Kidney capillary endothelial cell (primary cell): Measurements from ENCODE around the gene SLC25A33.
"Not testable (repeated sequence)": the region's sequence is repeated elsewhere in the genome, so short reads cannot be mapped to it uniquely, and the experiment has no call there.

Experiments
- DNase-seq: peaks from one replicate; pipeline ENCODE4 v3.0.0-alpha.2; 2018; ENCODE audit warnings: low spot score

The SLC25A33 gene

DNA sequence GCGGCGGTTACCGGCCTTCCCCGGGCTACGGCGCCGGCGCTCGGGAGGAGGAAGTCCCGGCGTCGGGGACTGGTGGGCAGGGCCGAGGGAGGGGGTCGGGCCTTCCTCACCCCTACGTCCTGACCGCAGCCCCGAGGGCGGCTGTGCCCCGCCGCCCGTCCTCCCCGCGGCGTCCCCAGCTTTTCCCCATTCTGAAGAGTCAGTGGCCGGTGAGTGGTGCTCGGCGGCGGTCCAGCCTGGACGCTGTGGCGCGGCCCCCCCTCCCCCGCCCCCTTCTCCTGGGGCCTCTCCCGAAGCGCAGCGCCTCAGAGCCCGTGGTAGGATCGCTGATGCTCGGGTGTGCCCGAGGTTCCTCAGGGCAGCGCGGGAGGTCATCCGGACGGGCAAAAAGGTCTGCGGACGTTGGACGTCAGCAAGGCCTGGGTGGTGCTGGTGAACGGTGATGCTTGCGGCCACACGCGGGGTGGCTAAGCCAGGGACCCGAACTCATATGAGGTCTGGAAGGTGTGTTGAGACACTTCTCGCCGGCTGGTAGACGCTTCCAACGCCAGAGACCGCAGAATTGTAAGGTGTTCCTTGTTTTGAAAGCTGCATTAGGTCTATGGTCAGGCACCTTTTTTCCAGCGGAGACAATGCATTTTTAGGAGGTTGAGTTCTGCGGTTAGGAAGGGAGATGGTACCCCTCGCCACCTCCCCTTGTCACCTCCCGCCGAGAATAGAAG lies 725 bp downstream of the SLC25A33 start:
- peak; percentile 33 for DNase-seq

DNA sequence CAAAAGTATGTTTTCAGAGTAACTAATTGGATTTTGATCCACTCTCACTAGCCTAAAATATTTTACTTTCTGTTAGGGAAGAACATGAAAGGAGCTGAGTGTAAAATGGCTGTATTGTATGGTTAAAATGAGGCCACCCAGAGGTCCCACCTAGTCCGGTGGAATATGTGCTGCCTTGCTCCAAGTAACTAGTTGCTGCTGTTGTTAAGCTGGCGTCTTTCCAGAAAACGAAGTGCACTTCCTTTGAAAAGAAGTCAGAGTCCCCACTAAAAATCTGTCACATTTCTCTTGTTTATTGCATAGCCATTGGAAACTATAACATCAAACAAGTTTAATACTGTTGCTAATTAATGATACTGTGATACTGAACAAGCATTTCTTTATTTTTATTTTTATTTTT lies 3.2 kb downstream of the SLC25A33 start:
- DNase-seq = peak; percentile 38

DNA sequence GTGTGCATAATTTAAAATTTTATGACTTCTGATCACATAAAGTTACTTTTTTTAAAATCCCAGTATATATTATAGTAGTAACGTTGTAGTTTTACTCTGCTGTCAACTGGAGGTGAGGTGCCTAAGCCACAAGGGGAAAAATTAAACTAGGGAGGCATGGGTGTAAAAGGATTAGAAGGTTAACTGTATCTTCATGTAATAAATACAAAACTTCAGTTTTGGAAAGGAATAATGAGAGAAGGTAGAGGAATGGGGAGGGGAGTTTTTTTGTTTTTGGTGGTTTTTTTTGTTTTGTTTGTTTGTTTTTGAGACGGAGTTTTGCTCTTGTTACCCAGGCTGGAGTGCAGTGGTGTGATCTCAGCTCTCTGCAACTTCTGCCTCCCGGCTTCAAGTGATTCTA lies 5.7 kb downstream of the SLC25A33 start:
- DNase-seq = no peak

DNA sequence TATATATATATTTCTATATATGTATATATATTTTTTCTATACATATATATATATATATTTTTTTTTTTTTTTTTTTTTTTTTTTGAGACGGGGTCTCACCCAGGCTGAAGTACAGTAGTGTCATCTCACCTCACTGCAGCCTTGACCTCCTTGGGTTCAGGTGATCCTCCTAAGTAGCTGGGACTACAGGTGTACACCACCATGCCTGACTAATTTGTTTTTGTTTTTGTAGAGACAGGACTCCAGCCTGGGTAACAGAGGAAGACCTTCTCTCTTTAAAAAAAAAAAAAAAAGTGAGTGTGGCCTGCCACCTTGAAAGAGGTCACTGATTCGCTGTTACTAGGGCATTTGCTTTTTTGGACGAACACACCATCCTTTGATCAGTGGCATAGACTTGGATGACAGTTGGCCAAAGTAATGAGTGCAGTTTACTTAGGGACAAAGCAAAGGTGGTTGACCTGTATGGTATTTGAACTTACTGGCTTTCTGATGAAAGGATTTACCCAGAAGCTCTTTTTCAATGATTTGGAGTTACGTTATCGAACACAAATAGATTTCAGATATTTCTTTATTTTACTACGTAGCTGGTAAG lies 10.8 kb downstream of the SLC25A33 start:
- no peak for DNase-seq

DNA sequence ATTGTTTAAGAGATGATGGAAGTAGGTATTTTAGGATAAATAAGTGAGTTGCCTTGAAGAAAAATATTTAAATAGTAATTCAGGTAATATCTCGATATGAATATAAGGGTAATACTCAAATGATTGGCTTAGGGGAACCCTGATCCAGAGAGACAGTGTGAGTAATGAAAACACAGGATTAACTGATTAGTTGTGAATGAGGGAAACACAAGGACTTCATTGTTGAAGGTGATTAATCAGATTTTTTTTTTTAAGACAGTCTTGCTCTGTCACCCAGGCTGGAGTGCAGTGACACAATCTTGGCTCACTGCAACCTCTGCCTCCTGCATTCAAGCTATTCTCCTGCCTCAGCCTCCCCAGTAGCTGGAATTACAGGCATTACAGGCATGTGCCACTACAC lies 12.7 kb downstream of the SLC25A33 start:
- no peak for DNase-seq

DNA sequence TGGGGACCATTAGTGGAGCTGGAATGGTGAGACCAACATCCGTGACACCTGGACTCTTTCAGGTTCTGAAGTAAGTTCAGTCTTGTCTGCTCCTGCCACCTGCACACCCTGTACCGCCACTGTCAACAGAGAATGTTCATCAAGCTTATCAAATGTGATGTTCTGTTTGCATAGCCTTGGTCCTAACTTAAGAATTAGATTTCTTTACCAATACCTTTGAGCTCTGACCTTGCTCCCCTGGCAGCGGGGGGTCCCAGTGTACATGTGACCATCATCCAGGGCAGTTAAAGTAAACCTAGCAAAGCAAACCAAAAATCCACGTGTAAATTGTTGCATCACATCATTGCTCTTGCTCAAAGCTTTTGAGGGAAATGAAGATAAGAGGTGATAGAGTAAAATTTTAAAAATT lies 14.5 kb downstream of the SLC25A33 start:
- no peak for DNase-seq

DNA sequence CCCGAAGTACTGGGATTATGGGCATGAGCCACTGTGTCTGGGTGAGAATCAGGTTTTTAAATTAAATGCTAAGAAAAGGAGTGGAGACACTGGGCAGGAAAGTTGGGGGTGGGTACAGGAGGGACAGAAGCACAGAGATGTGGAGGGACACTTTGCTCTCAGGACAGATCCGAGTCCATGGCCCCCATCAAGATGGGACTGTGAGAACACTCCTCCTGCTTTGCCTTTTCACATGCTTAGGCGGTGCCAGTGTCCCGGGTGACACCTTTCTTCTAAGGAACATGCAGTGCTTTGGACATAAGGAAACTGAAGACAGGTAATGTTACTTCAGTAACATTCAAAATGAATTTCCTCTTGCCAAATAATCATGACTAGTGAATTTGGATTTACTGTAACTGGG lies 16.7 kb downstream of the SLC25A33 start:
- no peak for DNase-seq

DNA sequence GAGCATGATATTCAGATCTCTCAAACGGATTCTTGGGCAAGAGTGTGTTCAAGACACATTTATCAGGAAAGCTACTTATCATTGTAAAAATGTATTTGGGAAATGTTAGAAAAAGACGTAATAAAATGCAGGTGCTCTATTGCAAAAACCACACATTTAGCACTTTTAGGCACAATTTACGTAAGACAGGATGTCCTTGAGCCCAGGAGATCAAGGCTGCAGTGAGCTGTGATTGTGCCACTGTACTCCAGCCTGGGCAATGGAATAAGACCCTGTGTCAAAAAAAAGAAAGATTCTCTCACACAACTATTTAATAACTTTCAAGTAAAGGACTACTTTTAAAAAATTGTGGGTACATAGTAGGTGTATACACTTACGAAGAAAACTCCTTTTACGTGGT lies 18.4 kb downstream of the SLC25A33 start:
- no peak for DNase-seq

DNA sequence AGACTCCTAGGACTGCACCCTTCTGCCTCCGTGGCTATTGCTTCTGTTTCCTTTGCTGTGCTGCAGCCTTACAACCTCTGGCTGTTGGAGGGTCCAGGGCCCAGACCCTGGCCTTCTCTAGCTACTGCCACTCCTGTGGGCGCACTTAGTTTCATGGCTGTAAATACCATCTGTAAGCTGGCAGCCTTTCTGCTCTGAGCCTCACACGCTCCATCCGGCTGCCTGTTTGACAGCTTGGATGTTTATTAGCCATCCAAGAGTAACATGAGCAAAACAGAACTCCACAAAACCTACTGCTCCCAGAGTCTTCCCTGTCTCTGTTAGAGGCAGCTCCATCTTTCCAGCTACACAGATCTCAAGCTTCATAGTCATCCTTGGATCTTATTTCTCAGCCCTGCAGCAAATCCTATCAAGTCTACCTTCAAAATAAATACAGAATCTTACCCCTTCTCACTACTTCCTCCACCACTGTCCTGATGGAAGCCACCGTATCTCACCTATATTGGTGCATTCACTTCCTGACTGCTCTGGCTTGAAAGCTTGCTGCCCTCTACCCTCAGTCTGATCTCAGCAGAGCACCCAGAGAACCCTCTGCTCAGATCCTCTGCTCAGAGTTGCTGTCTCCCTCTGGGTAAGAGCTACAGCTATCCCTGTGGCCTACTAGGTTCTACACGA lies 19.1 kb downstream of the SLC25A33 start:
- DNase-seq = no peak

DNA sequence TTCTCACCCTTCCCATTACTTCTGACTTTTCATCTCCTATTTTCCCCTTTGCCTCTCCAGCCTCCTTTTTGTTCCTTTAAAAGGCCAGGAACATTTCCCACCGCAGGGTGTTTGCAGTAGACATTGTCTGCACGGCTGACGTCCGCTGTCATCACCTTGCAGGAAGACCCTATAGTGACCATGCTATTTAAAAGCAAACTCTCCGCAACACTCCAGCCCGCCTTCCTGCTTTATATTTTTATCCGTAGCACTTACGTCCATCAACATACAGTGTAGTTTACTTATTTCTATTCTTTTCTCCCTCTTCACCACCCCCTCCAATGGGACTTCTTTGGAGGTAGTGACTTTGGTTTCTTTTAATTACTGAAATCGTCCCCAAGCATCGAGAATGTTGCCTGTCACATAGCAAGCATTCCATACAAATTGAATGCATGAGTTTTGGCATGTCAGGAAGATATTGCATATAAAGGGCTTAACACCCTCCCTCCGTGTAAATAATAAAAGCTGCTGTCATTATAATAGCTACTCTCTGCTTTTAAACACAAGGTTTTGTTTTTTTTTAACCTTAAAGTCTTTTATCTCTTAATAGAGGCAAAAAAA lies 19.8 kb downstream of the SLC25A33 start:
- DNase-seq = no peak

DNA sequence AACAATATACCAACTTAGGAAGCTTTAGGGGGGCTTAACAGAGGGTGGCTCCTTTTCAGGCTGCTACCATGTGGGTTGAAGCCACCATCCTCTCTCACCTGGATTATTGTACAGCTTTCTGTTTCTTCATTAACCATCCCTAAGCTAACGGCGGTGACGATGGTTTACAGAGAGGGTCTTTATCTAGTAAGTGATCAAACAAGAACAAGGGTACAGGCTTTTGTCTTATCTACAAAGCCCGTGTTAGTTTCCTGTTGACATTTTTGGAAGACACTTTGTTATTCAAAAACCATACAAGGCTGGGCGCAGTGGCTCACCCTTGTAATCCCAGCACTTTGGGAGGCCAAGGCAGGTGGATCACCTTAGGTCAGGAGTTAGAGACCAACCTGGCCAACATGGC lies 20.4 kb downstream of the SLC25A33 start:
- no peak for DNase-seq

DNA sequence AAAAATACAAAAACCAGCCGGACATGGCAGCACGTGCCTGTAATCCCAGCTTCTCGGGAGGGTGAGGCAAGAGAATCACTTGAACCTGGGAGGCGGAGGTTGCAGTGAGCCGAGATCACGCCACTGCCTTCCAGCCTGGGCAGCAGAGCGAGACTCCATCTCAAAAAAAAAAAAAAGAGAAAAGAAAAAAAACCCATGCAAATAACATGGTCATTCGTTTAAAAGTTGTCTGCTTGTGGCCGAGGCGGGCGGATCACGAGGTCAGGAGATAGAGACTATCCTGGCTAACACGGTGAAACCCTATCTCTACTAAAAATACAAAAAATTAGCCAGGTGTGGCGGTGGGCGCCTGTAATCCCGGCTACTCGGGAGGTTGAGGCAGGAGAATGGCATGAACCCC lies 20.8 kb downstream of the SLC25A33 start:
- not testable (repeated sequence) for DNase-seq

DNA sequence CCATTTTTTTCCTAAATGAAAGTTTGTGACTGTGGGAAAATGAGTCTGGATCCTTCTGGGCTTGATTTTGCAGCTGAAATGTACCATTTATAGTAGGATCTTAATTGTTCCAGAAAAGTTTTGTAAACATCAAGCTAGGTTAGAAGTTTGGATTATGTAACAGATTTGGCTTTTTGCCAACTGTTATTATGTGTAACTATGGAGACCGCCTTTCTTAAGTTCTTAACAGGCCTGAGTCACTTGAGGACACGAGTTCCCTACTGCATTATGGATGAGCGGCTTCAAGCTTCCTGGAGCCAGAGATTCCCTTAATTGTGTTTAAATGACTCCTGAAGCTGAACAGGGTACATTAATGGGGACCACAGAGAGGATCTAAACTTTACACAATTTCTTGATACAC lies 22.2 kb downstream of the SLC25A33 start:
- DNase-seq = peak; percentile 89

DNA sequence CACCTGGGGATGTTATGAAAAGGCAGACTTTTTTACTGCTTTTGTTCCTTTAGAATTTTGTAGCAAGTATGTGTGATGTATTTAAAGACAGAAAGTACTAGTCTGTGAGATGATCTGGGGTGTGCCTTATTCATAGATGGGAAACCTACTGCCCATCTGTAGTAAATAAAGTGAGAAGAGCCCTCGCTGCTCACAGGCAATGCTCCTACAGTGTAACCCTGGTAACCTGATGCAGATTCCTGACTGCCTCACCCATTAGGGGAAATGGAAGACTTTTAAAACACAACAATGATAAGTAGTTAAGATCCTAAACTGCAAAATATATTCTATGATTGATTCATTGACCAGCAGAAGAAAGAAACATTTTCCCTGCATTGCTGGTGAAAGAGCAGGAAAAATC lies 30.0 kb downstream of the SLC25A33 start:
- no peak for DNase-seq

DNA sequence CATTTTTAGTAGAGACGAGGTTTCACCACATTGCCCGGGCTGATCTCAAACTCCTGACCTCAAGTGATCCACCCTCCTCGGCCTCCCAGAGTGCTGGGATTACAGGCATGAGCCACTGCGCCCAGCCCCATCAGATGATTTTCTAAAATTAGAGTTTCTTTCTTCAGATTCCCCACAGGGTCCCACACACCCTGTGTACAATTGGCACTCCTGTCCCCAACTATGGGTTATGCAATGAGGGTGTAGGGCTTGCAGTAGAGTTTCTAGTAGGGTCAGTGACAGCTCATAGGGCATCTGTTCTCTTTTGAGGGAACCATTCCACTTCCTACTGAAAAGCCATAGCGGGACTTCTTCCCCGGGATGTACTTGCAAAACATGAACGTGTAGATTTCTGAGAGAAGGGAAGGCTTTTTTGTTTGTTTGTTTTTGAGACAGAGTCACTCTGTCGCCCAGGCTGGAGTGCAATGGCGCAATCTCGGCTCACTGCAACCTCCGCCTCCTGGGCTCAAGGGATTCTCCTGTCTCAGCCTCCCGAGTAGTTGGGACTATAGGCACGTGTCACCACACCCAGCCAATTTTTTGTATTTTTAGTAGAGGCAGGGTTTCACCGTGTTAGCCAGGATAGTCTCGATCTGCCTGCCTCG lies 31.7 kb downstream of the SLC25A33 start:
- DNase-seq = not testable (repeated sequence)

DNA sequence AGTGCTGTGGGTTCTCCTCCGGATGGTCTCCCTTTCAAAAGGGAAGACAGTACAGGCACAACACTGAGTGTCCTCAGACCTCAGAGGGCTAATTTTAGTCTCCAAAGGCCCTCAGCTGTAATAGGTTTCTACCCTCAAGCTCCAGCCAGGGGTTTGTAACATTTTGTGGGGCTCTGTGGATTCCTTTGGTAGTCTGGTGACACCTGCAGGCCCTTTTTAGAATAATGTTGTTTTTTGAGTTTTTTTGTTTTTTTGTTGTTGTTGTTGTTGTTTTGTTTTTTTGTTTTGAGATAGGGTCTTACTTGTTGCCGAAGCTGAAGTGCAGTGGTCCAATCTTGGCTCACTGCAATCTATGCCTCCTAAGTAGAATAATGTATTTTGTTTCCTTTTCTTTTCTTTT lies 34.5 kb downstream of the SLC25A33 start:
- no peak for DNase-seq

DNA sequence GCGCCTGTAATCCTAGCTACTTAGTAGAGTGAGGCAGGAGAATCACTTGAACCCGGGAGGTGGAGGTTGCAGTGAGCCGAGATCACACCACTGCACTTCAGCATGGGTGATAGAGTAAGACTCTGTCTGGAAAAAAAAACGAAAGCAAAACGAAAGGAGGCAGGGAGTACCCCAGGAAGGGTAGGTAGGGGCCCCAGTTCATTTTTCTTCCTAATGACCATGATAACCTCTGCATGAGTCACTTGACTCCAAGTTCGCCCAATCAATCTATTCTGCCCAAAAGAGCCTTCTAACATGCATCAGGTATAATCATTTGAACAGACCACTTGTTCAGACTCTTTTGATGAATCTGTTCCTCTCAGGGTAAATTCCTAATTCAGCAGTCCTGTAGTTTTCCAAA lies 36.2 kb downstream of the SLC25A33 start:
- DNase-seq = no peak

DNA sequence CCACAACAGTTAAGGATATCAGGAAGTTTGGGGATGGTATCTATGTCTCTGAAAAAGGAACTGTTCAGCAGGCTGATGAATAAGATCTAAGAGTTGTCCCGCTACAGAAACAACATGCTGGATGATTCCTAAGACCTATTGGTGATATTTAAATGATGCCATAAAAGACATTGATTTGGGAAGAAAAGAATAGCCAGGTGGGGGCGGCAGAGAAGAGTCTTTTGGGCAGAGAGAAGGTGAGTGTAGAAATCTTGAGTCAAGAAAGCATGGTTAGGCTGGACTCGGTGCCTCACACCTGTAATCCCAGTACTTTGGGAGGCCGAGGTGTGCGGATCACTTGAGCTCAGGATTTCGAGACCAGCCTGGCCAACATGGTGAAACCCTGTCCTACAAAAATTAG lies 37.6 kb downstream of the SLC25A33 start:
- DNase-seq = no peak

DNA sequence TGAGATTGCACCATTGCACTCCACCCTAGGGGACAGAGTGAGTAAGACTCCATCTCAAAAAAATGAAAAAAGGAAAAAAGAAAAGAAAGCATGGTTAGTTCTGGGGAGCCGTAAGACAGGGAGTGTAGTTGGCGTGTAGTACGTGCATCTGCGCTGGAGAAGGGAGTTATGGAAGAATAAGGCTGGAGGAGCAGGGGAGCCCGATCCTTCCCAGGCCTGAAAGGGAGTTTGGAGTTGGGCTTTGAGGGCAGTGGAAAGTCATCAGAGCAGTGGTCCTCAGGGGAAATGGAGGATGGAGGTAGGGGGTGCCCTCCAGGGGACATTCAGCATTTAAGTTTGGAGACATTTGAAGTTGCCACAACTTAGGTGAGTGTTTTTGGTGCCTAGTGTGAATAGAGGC lies 38.2 kb downstream of the SLC25A33 start:
- no peak for DNase-seq

DNA sequence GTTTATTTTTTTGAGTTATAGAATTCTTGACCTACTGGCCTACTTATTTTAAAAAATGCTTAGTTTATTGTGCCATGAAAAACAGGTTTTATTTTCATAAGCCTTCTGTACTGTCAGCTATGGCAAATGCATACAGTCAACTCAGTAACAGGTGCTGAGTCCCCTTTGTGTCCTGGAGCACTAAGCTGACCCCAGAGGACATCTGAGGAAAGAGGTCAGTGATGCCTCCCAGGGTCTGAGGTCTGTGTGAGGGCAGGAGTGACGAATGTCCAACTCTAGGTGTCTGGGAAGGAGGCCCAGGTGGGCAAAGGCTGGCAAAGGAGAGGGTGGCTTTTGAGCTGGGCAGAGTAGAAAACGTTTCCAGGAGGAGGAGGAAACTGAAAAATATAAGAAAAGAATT lies 41.7 kb downstream of the SLC25A33 start:
- no peak for DNase-seq

DNA sequence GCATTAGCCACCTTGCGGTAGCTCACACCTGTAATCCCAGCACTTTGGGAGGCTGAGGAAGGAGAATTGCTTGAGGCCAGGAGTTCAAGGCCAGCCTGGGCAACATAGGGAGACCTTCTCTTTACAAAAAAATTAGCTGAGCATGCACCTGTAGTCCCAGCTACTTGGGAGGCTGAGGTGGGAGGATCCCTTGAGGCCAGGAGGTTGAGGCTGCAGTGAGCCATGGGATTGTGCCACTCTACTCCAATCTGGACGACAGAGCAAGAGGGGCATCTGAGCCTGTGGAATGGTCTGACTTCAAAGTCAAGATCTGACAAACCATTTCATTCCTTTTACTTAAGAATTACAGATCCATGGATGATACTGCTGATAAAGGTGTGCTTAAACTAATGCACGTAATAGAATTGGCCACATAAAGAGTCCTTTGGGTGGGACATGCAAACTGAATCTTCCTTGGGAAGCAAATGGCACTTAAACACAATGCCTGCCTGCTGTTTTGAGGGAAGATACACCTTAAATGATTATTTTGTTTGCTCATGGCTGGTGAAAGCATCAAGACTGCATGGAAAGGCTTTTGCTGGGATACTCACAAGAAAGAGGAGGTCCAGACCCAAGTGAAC lies 47.0 kb downstream of the SLC25A33 start:
- DNase-seq = no peak

DNA sequence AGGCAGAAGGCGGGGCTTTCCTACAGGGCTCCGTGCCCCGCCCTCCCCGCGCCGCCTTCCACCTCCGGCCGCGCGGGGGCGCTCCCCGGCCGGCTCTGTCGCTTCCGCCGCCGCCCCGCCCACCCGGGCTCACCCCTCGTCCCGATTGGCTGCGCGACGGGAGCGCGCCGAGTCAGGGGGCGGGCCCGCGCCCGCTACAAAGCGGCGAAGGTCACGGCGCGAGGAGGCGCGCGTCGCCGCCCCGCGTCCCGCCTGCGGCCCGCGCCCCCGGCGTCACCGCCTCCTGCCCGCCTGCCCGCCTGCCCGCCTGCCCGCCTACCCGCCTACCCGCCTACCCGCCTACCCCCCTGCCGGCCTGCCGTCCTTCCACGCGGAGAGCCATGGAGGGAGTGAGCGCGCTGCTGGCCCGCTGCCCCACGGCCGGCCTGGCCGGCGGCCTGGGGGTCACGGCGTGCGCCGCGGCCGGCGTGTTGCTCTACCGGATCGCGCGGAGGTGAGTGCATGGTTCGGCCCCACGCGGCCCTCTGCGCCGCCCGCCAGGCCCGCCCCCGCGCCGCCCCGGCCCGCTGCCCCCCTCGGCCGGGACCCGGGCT lies 49.4 kb downstream of the SLC25A33 start, which contains the start of gene TMEM201:
Gene TMEM201, plus strand, starts transcription at position 361 of the 593 bp plus-strand sequence. Its CDS starts 20 bp downstream, at position 381.
- DNase-seq = peak; percentile 88
